Caco-2 (cell line): Measurements from ENCODE around the gene AP3D1. TPM values are rescaled to one million over a fixed set of nuclear protein-coding genes. Genes with fewer than 3 reads are reported as not detected.

Source experiments
- BruUV-seq: library from RNA; stranded (reverse); fragments of 400-500 nt; replicated peaks from 2 replicates; lab custom pipeline; 2021; lab: Mats Ljungman, UMichigan
- CTCF ChIA-PET: fragments of 300-600 bp; sonication (Branson Sonifier 250); formaldehyde crosslinking; loops from one replicate; lab custom pipeline; 2022; ENCODE audit warnings: antibody characterized with exemption; lab: Charles Lee
- POLR2A ChIA-PET: fragments of 300-600 bp; sonication (Branson Sonifier 250); formaldehyde crosslinking; loops from one replicate; lab custom pipeline; 2022; ENCODE audit warnings: antibody characterized with exemption; lab: Charles Lee
- DNase-seq, 2 experiments: peaks; one replicate each; pipeline versions ENCODE4 v3.0.0 to v3.0.0-alpha.2; 2020 to 2022
- H3K27me3 ChIP-seq: replicated peaks from 2 replicates; pipeline ENCODE4 v1.6.0; 2011; ENCODE audit warnings: low read length; ENCODE audit not compliant: control insufficient read depth, insufficient read depth
- H3K36me3 ChIP-seq: 2 replicates; pipeline ENCODE4 v1.5.1; 2011; ENCODE audit warnings: low read length; ENCODE audit not compliant: control insufficient read depth, insufficient read depth
- H3K4me1 ChIP-seq: fragments of 250-450 bp; sonication (Bioruptor Pico); 2 replicates; pipeline ENCODE4 v1.5.1; 2020; ENCODE audit warnings: mild to moderate bottlenecking
- H3K4me3 ChIP-seq: 2 replicates; pipeline ENCODE4 v1.5.1; 2011; ENCODE audit warnings: low read depth, mild to moderate bottlenecking, control low read depth, low read length
- H3K9me3 ChIP-seq: fragments of 250-450 bp; sonication (Bioruptor Pico); 2 replicates; pipeline ENCODE4 v1.5.1; 2020; ENCODE audit warnings: mild to moderate bottlenecking, moderate library complexity
- H3K27ac Mint-ChIP-seq: one replicate; pipeline ENCODE4 v1.8.0; 2022; ENCODE audit warnings: mixed read lengths; ENCODE audit not compliant: unreplicated experiment
- H3K27me3 Mint-ChIP-seq: one replicate; pipeline ENCODE4 v1.8.0; 2022; ENCODE audit warnings: mixed read lengths; ENCODE audit not compliant: insufficient read depth, unreplicated experiment
- H3K36me3 Mint-ChIP-seq: one replicate; pipeline ENCODE4 v1.8.0; 2022; ENCODE audit warnings: mild to moderate bottlenecking, mixed read lengths; ENCODE audit not compliant: insufficient read depth, unreplicated experiment
- H3K4me1 Mint-ChIP-seq: one replicate; pipeline ENCODE4 v1.8.0; 2022; ENCODE audit warnings: low read depth, mixed read lengths; ENCODE audit not compliant: unreplicated experiment
- H3K4me3 Mint-ChIP-seq: one replicate; pipeline ENCODE4 v1.8.0; 2022; ENCODE audit warnings: mild to moderate bottlenecking, moderate library complexity, mixed read lengths; ENCODE audit not compliant: unreplicated experiment
- H3K9me3 Mint-ChIP-seq: one replicate; pipeline ENCODE4 v1.8.0; 2022; ENCODE audit warnings: mixed read lengths; ENCODE audit not compliant: unreplicated experiment
- intact Hi-C: fragments of 100-400 bp; cut with micrococcal nuclease; formaldehyde crosslinking; loops from one replicate; pipeline ENCODE4 v1.10.0; 2022; ENCODE audit not compliant: unreplicated experiment
- total RNA-seq: library from RNA; stranded (reverse); gene quantifications from 2 replicates; pipeline ENCODE4 v1.2.3, GENCODE V29; 2022
- TF ChIP-seq, protein P1 (sequence below), 2 experiments: fragments of 200-600 bp in 1 of 2; IDR thresholded peaks; 1 replicate in 1 of 2; 2 replicates in 1 of 2; pipeline versions ENCODE4 v1.5.1 to v1.8.0; 2011 to 2022; ENCODE audit warnings: antibody characterized with exemption in 1 of 2, control low read depth in 1 of 2, inconsistent platforms in 1 of 2, low read depth in 1 of 2, low read length in 1 of 2, mild to moderate bottlenecking in 1 of 2, moderate library complexity in 1 of 2; ENCODE audit not compliant: insufficient read depth in 1 of 2, severe bottlenecking in 1 of 2, unreplicated experiment in 1 of 2

AP3D1 gene
- total RNA-seq, 1 experiment from 2014 or later: 151 TPM

DNA sequence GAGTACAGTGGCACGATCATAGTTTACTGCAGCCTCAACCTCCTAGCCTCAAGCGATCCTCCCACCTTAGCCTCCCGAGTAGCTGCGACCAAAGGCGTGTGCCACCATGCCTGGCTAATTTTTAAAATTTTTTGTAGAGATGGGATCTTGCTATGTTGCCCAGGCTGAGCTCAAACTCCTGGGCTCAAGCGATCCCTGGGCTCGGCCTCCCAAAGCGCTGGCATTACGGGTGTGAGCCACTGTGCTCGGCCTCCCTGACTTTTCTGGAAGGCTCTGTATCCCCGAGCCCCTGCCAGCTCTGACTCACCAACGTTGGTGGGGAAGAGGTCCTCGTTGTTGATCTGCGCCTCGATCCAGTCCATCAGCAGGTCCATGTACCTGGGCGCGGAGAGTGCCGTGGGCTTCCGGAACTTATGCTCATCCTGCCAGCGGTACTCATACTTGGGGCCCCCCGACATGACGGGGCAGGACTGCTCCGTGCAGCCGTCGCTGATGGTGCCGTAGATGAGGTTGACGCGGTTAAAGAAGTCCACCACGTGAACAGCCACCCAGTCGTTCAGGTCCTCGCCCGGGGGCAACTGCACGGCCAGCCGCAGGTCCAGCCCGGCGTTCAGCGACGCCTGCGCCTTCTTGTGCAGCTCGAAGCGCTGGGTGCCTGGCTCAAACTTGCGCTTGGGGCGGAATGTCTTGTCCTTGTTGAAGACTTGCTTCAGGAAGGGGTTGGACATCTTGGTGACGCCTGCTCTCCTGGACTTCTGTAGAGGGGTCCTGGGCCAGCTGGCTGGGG is 73.3 kb downstream of the AP3D1 start:
- BruUV-seq: no TSS peak
- no peak overlapping the region for H3K4me3 ChIP-seq
- Mint-ChIP-seq H3K4me3 (no peak overlapping the region), H3K4me1 (no peaks in the 10 kb centered on the region), H3K27ac (no peak overlapping the region), H3K9me3 (no peaks in the 10 kb centered on the region), H3K27me3 (no peaks in the 10 kb centered on the region), H3K36me3 (peaks cover 11% of the 10 kb centered on the region)
- no peaks in the 10 kb centered on the region for H3K9me3 ChIP-seq
- H3K4me1 ChIP-seq: no peaks in the 10 kb centered on the region
- DNase-seq: no peak
- TF ChIP-seq, protein P1, sequence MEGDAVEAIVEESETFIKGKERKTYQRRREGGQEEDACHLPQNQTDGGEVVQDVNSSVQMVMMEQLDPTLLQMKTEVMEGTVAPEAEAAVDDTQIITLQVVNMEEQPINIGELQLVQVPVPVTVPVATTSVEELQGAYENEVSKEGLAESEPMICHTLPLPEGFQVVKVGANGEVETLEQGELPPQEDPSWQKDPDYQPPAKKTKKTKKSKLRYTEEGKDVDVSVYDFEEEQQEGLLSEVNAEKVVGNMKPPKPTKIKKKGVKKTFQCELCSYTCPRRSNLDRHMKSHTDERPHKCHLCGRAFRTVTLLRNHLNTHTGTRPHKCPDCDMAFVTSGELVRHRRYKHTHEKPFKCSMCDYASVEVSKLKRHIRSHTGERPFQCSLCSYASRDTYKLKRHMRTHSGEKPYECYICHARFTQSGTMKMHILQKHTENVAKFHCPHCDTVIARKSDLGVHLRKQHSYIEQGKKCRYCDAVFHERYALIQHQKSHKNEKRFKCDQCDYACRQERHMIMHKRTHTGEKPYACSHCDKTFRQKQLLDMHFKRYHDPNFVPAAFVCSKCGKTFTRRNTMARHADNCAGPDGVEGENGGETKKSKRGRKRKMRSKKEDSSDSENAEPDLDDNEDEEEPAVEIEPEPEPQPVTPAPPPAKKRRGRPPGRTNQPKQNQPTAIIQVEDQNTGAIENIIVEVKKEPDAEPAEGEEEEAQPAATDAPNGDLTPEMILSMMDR (IDR thresholded peaks at IDR 0.05; ENCODE audit: insufficient read depth in 1 of 2, low read depth in 1 of 2, low read length in 1 of 2, severe bottlenecking in 1 of 2, unreplicated experiment in 1 of 2): no peak
- H3K27me3 ChIP-seq: no peaks in the 10 kb centered on the region
- H3K36me3 ChIP-seq: no peaks in the 10 kb centered on the region; the same call in 1 of the 2 replicates
- POLR2A ChIA-PET: no interaction called here
- CTCF ChIA-PET: no interaction called here
- intact Hi-C loops: no loop called here

DNA sequence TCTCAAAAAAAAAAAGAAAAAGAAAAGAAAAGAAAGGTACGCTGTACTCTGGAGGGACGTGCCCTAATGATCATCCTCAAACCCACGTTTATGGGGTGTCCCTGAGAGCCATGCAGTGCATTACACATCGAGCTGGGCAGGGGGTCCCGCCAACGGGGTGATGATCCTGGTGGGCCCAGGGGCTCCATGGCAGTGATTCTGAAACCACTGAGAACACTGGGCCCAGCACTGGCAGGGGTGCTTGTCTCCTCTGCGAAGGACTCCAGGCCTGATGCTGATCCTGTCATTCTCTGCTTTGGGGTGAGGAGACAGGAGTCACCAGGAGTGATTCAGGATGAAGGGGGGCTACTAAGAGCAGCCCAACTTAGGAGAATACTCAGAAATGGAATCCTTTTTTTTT is 74.0 kb downstream of the AP3D1 start:
- no peaks in the 10 kb centered on the region for H3K4me1 Mint-ChIP-seq
- no peaks in the 10 kb centered on the region for H3K9me3 Mint-ChIP-seq
- no peak for DNase-seq
- H3K27me3 Mint-ChIP-seq: no peaks in the 10 kb centered on the region
- H3K27me3 ChIP-seq: no peaks in the 10 kb centered on the region
- peaks cover 10% of the 10 kb centered on the region for H3K36me3 Mint-ChIP-seq
- ChIA-PET CTCF (no interaction called here), POLR2A (no interaction called here)
- H3K27ac Mint-ChIP-seq: no peak overlapping the region
- no peaks in the 10 kb centered on the region; the same call in 1 of the 2 replicates for H3K36me3 ChIP-seq
- H3K9me3 ChIP-seq: no peaks in the 10 kb centered on the region
- H3K4me1 ChIP-seq: no peaks in the 10 kb centered on the region
- H3K4me3 Mint-ChIP-seq: no peak overlapping the region
- no TSS peak for BruUV-seq
- TF ChIP-seq, protein P1 (IDR thresholded peaks at IDR 0.05; ENCODE audit: insufficient read depth in 1 of 2, low read depth in 1 of 2, low read length in 1 of 2, severe bottlenecking in 1 of 2, unreplicated experiment in 1 of 2): no peak
- intact Hi-C loops: no loop called here
- no peak overlapping the region for H3K4me3 ChIP-seq

DNA sequence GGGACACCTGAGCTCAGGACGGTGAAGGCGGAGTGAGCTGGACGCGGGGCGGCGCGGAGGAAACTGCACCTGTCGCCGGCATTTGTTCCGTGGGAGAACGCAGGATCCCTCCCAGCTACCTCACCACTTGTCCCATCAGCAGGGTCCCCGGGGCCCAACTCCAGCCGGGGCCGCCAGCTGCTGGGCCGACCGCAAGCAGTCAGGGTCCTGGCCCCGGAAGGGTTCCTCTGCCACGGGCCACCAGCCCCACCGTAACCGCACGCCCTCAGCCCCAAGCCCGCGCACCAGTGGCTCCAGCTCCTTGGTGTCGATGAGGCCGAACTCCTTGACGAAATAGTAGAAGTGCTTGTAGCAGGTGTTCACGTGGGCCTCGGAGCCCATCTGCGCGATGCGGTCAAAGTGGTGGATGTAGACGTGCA is 74.8 kb downstream of the AP3D1 start:
- Histone ChIP-seq H3K27me3 (no peaks in the 10 kb centered on the region), H3K4me3 (no peak overlapping the region), H3K36me3 (no peaks in the 10 kb centered on the region; the same call in 1 of the 2 replicates), H3K4me1 (no peaks in the 10 kb centered on the region), H3K9me3 (no peaks in the 10 kb centered on the region)
- BruUV-seq: no TSS peak
- Mint-ChIP-seq H3K27ac (no peak overlapping the region), H3K4me1 (no peaks in the 10 kb centered on the region), H3K9me3 (no peaks in the 10 kb centered on the region), H3K36me3 (peaks cover 13% of the 10 kb centered on the region), H3K4me3 (no peak overlapping the region), H3K27me3 (no peaks in the 10 kb centered on the region)
- TF ChIP-seq, protein P1 (IDR thresholded peaks at IDR 0.05; ENCODE audit: insufficient read depth in 1 of 2, low read depth in 1 of 2, low read length in 1 of 2, severe bottlenecking in 1 of 2, unreplicated experiment in 1 of 2): no peak
- DNase-seq: no peak
- ChIA-PET POLR2A (interaction anchor here (0.7 kb wide), 1 partner anchor 103 kb away, joined by 18 read pairs; no protein-coding TSS in a partner anchor), CTCF (no interaction called here)
- intact Hi-C loops: no loop called here
